ENCODE measurements around the gene IL2RG.

The IL2RG gene

GRCh38 chrX:71111141-71111843, at the start of gene IL2RG:
TSS of gene IL2RG (minus strand) at chrX:71111577. CDS start at chrX:71111539, 38 bp downstream.
- peaks cover 61% of the 10 kb centered on the region for H3K27me3 ChIP-seq (ENCODE audit: control insufficient read depth, insufficient read depth, low read length)
- no peaks in the 10 kb centered on the region for H3K36me3 ChIP-seq (ENCODE audit: control insufficient read depth, insufficient read depth, low read length)
- no peak within 1 kb of the TSS for H3K9ac ChIP-seq (ENCODE audit: low read depth, low read length)
- no peak within 1 kb of the TSS for H3K4me3 ChIP-seq (ENCODE audit: low read depth, low read length)
- no peaks in the 10 kb centered on the region for H3K4me1 ChIP-seq (ENCODE audit: control insufficient read depth, insufficient read depth, low read length)
- no peaks in the 10 kb centered on the region for H3K9me3 ChIP-seq (ENCODE audit: control insufficient read depth, insufficient read depth, low read length)

- Histone ChIP-seq H3K9ac (ENCODE audit: low read depth, low read length) (no peak overlapping the region), H3K4me3 (ENCODE audit: low read depth, low read length) (no peak overlapping the region), H3K9me3 (ENCODE audit: control insufficient read depth, insufficient read depth, low read length) (peaks cover 4% of the 10 kb centered on the region), H3K27me3 (ENCODE audit: control insufficient read depth, insufficient read depth, low read length) (no peaks in the 10 kb centered on the region), H3K4me1 (ENCODE audit: control insufficient read depth, insufficient read depth, low read length) (no peaks in the 10 kb centered on the region), H3K36me3 (ENCODE audit: control insufficient read depth, insufficient read depth, low read length) (peaks cover 5% of the 10 kb centered on the region)
These were observed 49.1 kb upstream of the IL2RG start for GRCh38 chrX:71160475-71160874.

GRCh38 chrX:71159335-71159734, 48.0 kb upstream of the IL2RG start:
- Histone ChIP-seq H3K4me3 (ENCODE audit: low read depth, low read length) (no peak overlapping the region), H3K4me1 (ENCODE audit: control insufficient read depth, insufficient read depth, low read length) (no peaks in the 10 kb centered on the region), H3K36me3 (ENCODE audit: control insufficient read depth, insufficient read depth, low read length) (peaks cover 5% of the 10 kb centered on the region), H3K27me3 (ENCODE audit: control insufficient read depth, insufficient read depth, low read length) (no peaks in the 10 kb centered on the region), H3K9ac (ENCODE audit: low read depth, low read length) (no peak overlapping the region), H3K9me3 (ENCODE audit: control insufficient read depth, insufficient read depth, low read length) (peaks cover 4% of the 10 kb centered on the region)

- Histone ChIP-seq H3K4me1 (ENCODE audit: control insufficient read depth, insufficient read depth, low read length) (no peaks in the 10 kb centered on the region), H3K9me3 (ENCODE audit: control insufficient read depth, insufficient read depth, low read length) (peaks cover 4% of the 10 kb centered on the region), H3K36me3 (ENCODE audit: control insufficient read depth, insufficient read depth, low read length) (peaks cover 5% of the 10 kb centered on the region), H3K9ac (ENCODE audit: low read depth, low read length) (no peak overlapping the region), H3K4me3 (ENCODE audit: low read depth, low read length) (no peak overlapping the region), H3K27me3 (ENCODE audit: control insufficient read depth, insufficient read depth, low read length) (no peaks in the 10 kb centered on the region)
These were observed 47.2 kb upstream of the IL2RG start for GRCh38 chrX:71158603-71159002.

GRCh38 chrX:71154641-71155040, 43.3 kb upstream of the IL2RG start:
- Histone ChIP-seq H3K27me3 (ENCODE audit: control insufficient read depth, insufficient read depth, low read length) (no peaks in the 10 kb centered on the region), H3K9ac (ENCODE audit: low read depth, low read length) (no peak overlapping the region), H3K9me3 (ENCODE audit: control insufficient read depth, insufficient read depth, low read length) (peaks cover 4% of the 10 kb centered on the region)

GRCh38 chrX:71154196-71154595, 42.8 kb upstream of the IL2RG start:
- no peak overlapping the region for H3K9ac ChIP-seq (ENCODE audit: low read depth, low read length)
- H3K4me3 ChIP-seq (ENCODE audit: low read depth, low read length) = no peak overlapping the region
- H3K27me3 ChIP-seq (ENCODE audit: control insufficient read depth, insufficient read depth, low read length) = no peaks in the 10 kb centered on the region
- H3K9me3 ChIP-seq (ENCODE audit: control insufficient read depth, insufficient read depth, low read length) = peaks cover 4% of the 10 kb centered on the region
- H3K4me1 ChIP-seq (ENCODE audit: control insufficient read depth, insufficient read depth, low read length) = no peaks in the 10 kb centered on the region
- H3K36me3 ChIP-seq (ENCODE audit: control insufficient read depth, insufficient read depth, low read length) = peaks cover 5% of the 10 kb centered on the region

More at GRCh38 chrX:71154641-71155040, 43.3 kb upstream of the IL2RG start:
- Histone ChIP-seq H3K4me1 (ENCODE audit: control insufficient read depth, insufficient read depth, low read length) (no peaks in the 10 kb centered on the region), H3K36me3 (ENCODE audit: control insufficient read depth, insufficient read depth, low read length) (peaks cover 5% of the 10 kb centered on the region), H3K4me3 (ENCODE audit: low read depth, low read length) (no peak overlapping the region)

GRCh38 chrX:71151366-71151765, 40.0 kb upstream of the IL2RG start:
- H3K4me1 ChIP-seq (ENCODE audit: control insufficient read depth, insufficient read depth, low read length) = peaks cover under 1% of the 10 kb centered on the region
- no peaks in the 10 kb centered on the region for H3K36me3 ChIP-seq (ENCODE audit: control insufficient read depth, insufficient read depth, low read length)
- H3K4me3 ChIP-seq (ENCODE audit: low read depth, low read length) = no peak overlapping the region
- H3K9me3 ChIP-seq (ENCODE audit: control insufficient read depth, insufficient read depth, low read length) = peaks cover under 1% of the 10 kb centered on the region
- no peak overlapping the region for H3K9ac ChIP-seq (ENCODE audit: low read depth, low read length)
- H3K27me3 ChIP-seq (ENCODE audit: control insufficient read depth, insufficient read depth, low read length) = no peaks in the 10 kb centered on the region

GRCh38 chrX:71148278-71148663, 36.9 kb upstream of the IL2RG start:
- Histone ChIP-seq H3K4me3 (ENCODE audit: low read depth, low read length) (no peak overlapping the region), H3K9ac (ENCODE audit: low read depth, low read length) (no peak overlapping the region), H3K36me3 (ENCODE audit: control insufficient read depth, insufficient read depth, low read length) (no peaks in the 10 kb centered on the region), H3K4me1 (ENCODE audit: control insufficient read depth, insufficient read depth, low read length) (peaks cover 3% of the 10 kb centered on the region), H3K9me3 (ENCODE audit: control insufficient read depth, insufficient read depth, low read length) (no peaks in the 10 kb centered on the region), H3K27me3 (ENCODE audit: control insufficient read depth, insufficient read depth, low read length) (no peaks in the 10 kb centered on the region)

GRCh38 chrX:71147496-71148277, 36.3 kb upstream of the IL2RG start:
- H3K27me3 ChIP-seq (ENCODE audit: control insufficient read depth, insufficient read depth, low read length) = no peaks in the 10 kb centered on the region
- no peaks in the 10 kb centered on the region for H3K9me3 ChIP-seq (ENCODE audit: control insufficient read depth, insufficient read depth, low read length)
- H3K4me3 ChIP-seq (ENCODE audit: low read depth, low read length) = no peak overlapping the region
- no peak overlapping the region for H3K9ac ChIP-seq (ENCODE audit: low read depth, low read length)
- no peaks in the 10 kb centered on the region for H3K36me3 ChIP-seq (ENCODE audit: control insufficient read depth, insufficient read depth, low read length)
- H3K4me1 ChIP-seq (ENCODE audit: control insufficient read depth, insufficient read depth, low read length) = peaks cover 3% of the 10 kb centered on the region

GRCh38 chrX:71144651-71145050, 33.3 kb upstream of the IL2RG start, which contains the start of gene NLGN3:
TSS of gene NLGN3 (plus strand) at chrX:71144841. CDS start at chrX:71147750, 2,909 bp downstream.
- Histone ChIP-seq H3K4me3 (ENCODE audit: low read depth, low read length) (peak within 1 kb of the TSS; percentile 54), H3K9me3 (ENCODE audit: control insufficient read depth, insufficient read depth, low read length) (no peaks in the 10 kb centered on the region), H3K27me3 (ENCODE audit: control insufficient read depth, insufficient read depth, low read length) (no peaks in the 10 kb centered on the region), H3K4me1 (ENCODE audit: control insufficient read depth, insufficient read depth, low read length) (peaks cover 3% of the 10 kb centered on the region), H3K36me3 (ENCODE audit: control insufficient read depth, insufficient read depth, low read length) (no peaks in the 10 kb centered on the region), H3K9ac (ENCODE audit: low read depth, low read length) (no peak within 1 kb of the TSS)

GRCh38 chrX:71143508-71143907, 32.1 kb upstream of the IL2RG start:
- no peaks in the 10 kb centered on the region for H3K27me3 ChIP-seq (ENCODE audit: control insufficient read depth, insufficient read depth, low read length)
- H3K4me1 ChIP-seq (ENCODE audit: control insufficient read depth, insufficient read depth, low read length) = peaks cover 3% of the 10 kb centered on the region
- no peak overlapping the region for H3K9ac ChIP-seq (ENCODE audit: low read depth, low read length)
- no peak overlapping the region for H3K4me3 ChIP-seq (ENCODE audit: low read depth, low read length)
- H3K9me3 ChIP-seq (ENCODE audit: control insufficient read depth, insufficient read depth, low read length) = peaks cover 3% of the 10 kb centered on the region
- no peaks in the 10 kb centered on the region for H3K36me3 ChIP-seq (ENCODE audit: control insufficient read depth, insufficient read depth, low read length)

- Histone ChIP-seq H3K4me3 (ENCODE audit: low read depth, low read length) (no peak overlapping the region), H3K9ac (ENCODE audit: low read depth, low read length) (no peak overlapping the region), H3K27me3 (ENCODE audit: control insufficient read depth, insufficient read depth, low read length) (no peaks in the 10 kb centered on the region), H3K36me3 (ENCODE audit: control insufficient read depth, insufficient read depth, low read length) (peaks cover 7% of the 10 kb centered on the region), H3K4me1 (ENCODE audit: control insufficient read depth, insufficient read depth, low read length) (no peaks in the 10 kb centered on the region), H3K9me3 (ENCODE audit: control insufficient read depth, insufficient read depth, low read length) (peaks cover 3% of the 10 kb centered on the region)
These were observed 29.1 kb upstream of the IL2RG start for GRCh38 chrX:71140440-71140839.

All from iPS-15b (cell line).